ENCODE data around the gene VPS39.
A peak's percentile ranks its signal among the peaks of the same experiment; 100 is the strongest.

The VPS39 gene

DNA sequence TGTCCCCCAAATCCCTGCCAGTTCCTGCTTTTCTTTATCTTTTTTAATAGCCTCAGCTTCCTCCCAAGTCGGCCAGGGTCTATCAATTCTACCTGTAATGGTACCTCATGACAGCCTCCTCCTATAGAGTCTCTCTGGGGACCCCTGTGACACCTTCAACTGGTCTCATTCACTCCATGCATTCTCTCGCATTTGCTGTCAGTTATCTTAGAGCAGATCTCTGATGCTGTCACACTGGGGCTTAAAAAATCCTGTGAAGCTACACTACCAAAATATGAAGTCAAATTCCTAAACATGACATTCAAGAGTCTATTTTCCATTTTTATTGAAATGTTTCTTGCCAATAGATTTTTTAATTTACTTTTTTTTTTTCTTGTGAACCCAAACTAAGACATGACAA, 5.5 kb downstream of the VPS39 start:
- DNase-seq: no peak
- intact Hi-C loops (cut with DNase I): no loop called here

DNA sequence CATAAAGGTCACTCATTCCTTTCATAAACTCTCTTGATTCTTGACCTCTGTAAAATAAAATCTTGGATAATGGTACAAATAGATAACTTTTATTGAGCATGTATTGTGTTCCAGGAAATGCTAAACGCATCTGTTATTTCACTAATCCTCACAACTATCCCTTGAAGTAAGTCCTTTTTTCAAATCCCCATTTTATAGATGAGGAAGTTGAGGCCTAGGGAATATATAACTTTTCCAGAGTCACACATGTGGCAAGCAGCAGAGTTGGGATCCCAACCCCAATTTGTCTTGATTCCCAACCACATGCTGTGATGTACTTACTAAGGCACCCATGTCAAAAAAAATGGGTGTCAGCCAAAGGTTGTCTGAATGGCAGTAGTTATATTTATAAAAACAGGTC, 6.3 kb downstream of the VPS39 start:
- DNase-seq: no peak
- intact Hi-C loops (cut with DNase I): no loop called here

DNA sequence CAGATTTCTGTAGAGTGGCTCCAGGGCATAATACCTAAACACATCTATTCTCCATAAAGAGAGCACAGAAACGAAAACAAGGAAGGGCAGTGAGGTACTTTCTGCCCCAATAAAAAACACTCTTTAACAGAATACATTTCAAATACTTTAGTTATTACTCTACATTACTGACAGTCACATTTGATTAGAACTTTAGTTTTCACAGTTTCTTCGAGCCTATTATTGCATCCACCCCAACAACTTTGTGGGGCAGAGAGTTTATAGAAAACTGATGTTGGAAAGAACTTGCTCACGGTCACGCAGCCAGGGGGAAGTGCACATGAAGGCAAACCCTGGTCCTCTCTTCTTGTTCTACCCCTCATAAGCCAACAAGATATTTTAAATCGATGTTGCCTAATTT, 9.0 kb downstream of the VPS39 start:
- DNase-seq: no peak
- intact Hi-C loops (cut with DNase I): no loop called here

DNA sequence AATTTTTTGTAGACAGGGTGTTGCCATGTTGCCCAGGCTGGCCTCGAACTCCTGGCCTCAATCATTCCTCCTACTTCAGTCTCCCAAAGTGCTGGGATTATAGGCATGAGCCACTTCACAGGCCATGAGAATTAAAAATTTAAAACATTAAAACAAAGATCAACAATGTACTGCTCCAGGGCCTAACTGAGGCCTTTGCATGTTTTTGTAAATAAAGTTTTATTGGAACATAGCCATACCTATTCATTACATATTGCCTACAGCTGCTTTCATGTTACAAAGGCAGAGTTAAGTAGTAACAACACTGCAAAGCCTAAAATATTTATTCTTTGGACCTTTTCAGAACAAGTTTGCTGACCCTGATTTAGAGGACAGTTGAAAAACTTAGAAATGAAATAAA, 9.6 kb downstream of the VPS39 start:
- no peak for DNase-seq
- intact Hi-C loops (cut with DNase I): no loop called here

DNA sequence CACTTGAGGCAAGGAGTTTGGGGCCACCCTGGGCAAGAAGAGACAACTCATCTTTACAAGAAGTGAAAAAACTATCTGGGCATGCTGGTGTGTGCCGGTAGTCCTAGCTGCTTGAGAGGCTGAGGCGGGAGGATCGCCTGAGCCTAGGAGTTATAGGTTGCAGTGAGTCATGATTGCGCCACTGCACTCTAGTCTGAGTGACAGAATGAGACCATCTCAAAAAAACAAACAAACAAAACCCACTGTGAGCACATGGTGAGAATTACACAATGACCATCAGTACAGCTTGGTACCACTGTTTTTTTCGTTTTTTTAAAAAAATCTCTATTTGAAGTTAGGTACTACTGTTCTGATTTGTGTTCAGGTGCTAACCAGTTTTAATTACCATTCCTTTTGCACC, 13.6 kb downstream of the VPS39 start:
- no peak for DNase-seq
- intact Hi-C loops (cut with DNase I): no loop called here

DNA sequence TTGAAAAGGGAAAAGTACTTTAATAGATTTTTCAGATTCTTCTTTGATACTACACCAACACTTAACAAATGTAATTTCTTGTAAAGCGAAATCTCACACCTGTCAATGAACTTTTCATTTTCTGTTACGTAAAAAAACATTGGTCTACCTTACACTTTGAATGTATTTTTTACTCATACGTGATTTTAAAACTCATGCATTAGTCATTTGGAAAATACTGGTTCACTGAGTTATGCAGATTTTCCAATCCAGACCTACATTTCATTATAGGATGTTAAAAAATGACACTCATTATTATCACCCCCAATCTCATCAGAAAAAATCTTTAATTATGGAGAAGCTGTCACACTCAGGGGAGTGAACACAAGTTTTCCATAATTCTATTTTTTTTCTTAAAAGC, 14.7 kb downstream of the VPS39 start:
- DNase-seq: no peak
- intact Hi-C loops (cut with DNase I): no loop called here

DNA sequence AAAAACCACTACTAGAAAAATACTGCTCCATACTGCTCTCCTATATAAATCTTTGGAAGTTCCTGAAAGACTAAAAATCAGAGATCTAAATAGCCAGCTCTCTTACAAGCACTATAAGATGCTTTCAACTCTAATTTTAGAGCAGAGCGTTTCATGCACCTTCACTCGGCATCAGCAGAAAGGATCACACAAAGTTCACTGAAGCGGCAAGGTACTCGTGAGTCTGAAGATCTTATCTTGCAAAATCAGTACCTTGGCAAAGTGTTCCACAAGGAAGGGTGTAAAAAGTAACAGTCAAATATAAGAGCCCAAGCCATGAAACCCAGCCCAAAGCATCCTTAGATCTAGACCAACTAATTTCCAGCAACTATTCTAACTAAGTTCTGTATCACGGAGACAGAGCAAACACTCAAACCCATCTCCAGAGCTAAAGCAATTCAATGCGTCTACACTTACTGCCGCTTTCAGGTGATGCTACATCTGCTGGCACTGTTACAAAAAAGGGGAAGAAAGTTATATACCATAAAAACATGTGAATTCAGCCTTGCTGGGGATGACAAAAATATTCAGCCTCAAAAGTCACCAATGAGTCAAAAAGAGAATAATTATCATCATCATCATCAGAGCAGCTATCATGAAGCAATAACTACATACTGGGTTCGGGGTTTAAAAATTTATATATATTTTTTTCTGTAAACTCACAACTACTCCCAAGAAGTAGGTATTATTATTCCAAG, 16.3 kb downstream of the VPS39 start:
- intact Hi-C loops (cut with DNase I): no loop called here
- no peak for DNase-seq

DNA sequence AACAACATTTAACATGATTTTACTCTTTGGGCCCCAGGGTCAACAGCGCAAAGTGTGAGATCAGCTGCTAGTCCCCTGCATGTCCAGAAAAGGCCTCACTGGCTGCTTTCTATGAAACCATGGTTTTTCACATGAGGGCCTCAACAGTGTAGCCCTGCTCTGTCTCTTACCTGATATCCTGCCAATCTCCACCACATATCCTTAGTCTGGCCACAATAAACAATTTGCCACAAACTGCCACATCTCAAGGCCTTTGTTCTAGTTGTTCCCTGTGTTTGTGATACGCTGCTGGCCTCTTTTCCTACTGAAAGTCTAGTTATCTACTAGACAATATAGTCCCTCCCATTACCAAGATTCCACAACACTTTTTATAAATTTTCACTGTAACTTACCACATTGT, 17.7 kb downstream of the VPS39 start:
- intact Hi-C loops (cut with DNase I): no loop called here
- DNase-seq: no peak

DNA sequence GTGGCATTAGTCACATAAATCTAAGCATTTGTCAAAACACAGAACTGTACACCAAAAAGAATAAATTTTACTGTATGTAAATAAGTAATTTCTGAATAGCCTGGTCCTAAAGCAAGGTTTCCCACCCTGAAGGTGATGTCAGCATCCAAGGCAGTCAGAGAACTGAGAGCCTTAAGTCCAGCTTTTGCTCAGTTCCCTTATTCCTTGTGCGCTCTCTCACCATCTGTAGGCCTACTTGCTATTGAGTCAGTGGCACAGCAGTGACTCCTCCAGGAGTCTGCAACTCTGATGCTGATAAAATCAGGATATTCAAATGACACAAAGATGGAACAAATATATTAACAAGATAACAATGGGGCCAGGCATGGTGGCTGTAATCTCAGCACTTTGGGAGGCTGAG, 22.3 kb downstream of the VPS39 start:
- intact Hi-C loops (cut with DNase I): no loop called here
- DNase-seq: no peak

DNA sequence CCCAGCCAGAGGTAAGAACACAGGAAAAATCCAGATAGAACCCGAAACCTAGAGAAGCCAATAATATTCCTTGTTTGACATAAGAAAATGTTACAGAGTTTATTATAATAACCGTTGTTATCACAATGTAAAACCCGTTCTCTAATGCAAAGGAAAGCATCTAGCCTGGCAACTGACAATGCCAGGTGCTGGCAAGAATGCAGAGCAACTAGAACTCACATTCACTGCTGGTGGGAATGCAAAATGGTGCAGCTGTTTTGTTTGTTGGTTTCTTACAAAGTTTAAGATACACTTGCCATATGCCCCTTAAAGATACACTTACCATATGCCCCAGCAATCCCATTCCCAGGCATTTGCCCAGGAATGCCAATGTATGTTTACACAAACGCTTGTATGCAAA, 23.4 kb downstream of the VPS39 start:
- no peak for DNase-seq
- intact Hi-C loops (cut with DNase I): no loop called here

DNA sequence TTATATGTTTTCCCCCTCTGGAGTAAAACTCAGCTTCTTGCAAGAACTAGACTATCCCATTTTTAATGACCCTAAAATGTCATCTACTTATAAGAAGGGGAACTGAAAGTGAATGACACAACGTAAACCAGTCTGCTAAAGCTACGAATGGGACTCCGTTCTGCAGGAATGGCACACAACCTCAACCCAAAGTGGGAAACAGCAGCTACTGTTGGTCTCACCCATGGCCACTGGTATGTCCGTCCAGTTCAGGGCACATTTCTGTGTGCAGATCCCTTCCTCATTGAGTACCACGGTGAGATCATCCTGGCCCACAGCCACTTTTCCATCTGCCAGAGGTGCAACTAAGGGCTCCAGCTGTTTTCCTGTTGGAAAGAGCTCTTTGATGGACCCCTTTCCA, 23.8 kb downstream of the VPS39 start:
- peak in 7 of 42 donors; percentile 9 to 54 (median 20) for DNase-seq

DNA sequence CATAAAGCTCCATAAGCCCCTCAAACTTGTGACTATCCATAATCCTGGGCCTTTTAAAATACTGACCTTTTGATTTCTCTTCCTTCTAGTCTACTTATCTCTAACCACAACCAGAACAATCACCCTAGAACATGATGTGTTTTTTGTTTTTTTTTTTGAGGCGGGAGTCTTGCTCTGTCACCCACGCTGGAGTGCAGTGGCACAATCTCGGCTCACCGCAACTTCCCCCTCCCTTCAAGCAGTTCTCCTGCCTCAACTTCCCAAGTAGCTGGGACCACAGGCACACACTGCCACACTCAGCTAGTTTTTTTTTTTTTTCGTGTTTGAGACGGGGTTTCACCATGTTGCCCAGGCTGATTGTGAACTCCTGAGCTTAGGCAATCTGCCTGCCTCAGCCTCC, 25.1 kb downstream of the VPS39 start:
- intact Hi-C loops (cut with DNase I): no loop called here
- peak in 3 of 42 donors; percentile 20 to 50 (median 47) for DNase-seq

More for the DNA sequence above, 23.8 kb downstream of the VPS39 start:
- intact Hi-C loops (cut with DNase I): no loop called here

DNA sequence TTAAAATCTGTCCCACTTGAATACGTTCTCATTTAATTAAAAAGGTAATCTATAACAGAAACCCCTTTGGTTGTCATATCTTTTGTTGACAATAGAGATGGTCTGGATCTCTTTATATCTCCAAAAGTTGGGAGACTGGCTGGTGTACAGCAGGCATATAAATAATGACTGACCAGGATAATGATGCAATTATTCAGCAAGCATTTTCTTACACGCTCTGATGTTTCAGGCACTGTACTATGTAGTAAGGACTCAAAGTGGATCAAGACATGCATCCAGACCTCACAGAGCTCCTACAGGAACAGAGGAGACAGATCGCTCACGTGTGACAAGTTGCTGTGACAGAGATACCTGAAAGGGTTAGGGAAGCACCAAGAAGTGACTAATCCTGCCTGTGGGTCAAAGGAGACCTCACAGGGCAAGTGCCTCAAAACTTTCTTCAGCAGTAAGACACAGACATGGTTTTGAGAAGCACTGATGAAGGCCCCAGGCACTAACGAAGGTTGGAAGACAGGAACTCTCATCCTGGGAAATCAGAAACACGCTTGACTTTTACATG, 25.7 kb downstream of the VPS39 start:
- DNase-seq: no peak
- intact Hi-C loops (cut with DNase I): no loop called here

DNA sequence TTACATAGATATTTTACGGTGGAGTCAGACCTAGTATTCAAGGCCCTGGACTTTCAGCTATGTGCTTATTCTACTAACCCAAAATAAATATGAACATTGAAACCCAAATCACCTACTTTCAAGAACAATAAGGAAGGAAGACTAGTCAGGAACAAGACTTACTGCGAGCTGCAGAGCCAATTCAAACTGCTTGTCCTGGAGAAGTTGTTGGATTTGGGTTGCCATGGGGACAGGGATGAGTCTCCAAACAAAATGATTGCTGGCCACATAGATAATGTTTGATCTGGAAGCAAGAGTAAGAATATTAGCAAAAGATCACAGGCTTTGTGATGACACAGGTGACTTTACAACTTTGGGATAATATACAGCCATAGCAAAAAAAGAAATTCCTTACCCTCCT, 30.0 kb downstream of the VPS39 start:
- no peak for DNase-seq
- intact Hi-C loops (cut with DNase I): no loop called here

DNA sequence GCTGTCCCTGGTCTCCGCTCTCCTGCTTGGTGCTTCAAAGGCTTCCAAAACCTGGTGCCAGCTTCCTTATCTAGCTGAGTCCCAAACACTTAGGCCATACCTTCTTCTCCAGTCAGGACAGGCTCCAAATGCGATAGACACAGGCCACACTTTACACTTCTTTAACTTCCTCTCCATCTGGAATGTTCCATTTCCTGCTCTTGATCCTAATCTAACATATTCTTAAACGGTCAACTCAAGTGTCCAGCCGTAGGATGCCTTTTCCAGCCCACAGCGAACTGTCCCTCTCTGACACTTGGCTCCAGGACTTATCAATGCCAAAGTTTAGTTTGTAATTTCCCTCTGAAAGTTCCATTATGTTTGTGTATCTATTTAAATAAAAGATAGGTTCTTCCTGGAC, 32.4 kb downstream of the VPS39 start:
- no peak for DNase-seq
- intact Hi-C loops (cut with DNase I): no loop called here

DNA sequence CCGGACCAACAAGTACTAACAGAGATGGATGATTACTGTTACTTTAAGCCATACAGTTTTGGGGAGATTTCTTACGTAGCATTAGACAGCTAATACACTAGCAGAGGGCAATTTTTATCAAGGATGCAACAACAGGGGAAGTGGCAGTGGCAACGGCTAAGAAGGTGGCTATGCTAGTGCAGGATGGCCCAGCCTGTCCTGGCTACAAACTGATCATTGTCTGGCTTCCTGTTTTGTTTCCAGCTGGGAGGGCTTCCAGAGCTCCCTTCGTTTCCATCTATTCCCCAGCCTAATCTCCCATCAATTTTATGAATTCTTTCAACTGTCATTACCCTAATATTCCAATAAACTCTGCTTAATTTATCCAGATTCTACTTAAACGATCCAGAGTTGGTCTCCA, 35.6 kb downstream of the VPS39 start:
- intact Hi-C loops (cut with DNase I): no loop called here
- no peak for DNase-seq

DNA sequence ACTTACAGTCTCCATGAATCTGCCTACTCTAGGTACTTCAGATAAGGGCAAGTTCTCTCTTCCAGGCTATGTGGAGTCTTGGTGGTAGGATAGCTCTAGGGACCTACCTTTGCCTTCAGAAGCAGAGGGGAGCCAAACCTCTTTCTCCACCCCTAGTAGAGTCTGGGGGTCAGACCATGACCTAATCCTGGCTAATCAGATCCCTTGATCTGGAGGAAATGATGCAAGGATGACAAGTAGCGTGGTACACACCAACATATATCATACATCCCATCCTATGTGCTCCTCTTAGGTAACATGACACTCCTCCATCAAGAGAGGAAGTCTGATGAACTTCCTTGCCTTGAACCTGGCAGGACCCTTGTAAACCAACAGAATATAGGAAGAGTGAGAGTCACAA, 36.3 kb downstream of the VPS39 start:
- no peak for DNase-seq
- intact Hi-C loops (cut with DNase I): no loop called here

DNA sequence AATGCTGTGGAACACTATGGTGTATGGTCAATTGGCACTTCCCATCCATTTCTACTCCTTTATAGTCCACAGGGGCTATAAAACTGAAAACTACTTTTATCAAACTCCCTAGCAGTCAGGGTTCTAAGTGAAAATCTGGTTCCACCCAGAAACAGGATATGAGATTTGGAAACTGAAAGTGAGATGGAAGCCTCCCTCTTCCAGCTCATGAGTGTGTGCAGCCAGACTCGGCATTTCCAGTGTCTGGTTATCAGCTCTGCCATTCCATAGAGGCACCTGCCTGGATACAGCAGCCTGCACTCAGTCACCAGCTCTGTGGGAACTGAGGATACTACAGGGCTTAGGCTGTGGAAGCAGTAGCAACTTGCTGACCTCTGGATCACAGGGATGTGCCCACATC, 37.0 kb downstream of the VPS39 start:
- intact Hi-C loops (cut with DNase I): no loop called here

DNA sequence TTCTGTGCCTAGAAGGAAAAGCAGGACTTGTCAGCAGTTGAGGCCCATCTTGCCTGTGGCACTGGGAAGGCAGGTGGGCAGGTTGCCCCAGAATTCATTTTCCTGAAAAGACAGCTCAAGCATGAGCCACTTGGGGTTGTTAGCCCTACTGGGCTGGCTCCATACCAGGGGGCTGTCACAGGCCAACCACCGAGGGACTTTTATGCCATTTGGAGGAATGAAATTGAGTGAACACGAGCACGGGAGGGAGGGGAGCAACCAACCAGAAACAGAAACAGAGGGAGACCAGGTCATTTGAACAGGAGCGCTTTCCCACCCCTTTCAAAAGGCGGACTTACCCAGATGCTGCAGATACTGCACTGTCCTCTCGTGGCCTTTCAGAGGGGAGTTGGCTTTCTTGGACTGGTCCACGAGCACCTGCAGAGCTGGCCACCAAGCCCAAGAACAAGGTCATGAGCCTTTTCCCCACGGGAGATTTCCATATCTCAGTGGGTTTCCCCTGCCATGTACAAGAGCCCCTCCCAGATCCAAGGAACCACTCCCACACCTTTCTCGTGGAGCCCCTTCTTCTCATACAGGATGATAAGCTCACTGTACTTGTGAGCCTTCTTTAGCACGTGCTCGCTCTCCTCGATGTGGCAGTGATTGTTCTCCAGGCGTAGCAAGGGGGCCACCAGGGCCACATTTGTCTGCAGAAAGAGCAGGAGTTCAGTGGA, 41.7 kb downstream of the VPS39 start:
- DNase-seq: peak in 1 of 42 donors; percentile 24
- intact Hi-C loops (cut with DNase I): no loop called here

More for the DNA sequence above, 37.0 kb downstream of the VPS39 start:
- DNase-seq: peak in 1 of 42 donors; percentile 21

DNA sequence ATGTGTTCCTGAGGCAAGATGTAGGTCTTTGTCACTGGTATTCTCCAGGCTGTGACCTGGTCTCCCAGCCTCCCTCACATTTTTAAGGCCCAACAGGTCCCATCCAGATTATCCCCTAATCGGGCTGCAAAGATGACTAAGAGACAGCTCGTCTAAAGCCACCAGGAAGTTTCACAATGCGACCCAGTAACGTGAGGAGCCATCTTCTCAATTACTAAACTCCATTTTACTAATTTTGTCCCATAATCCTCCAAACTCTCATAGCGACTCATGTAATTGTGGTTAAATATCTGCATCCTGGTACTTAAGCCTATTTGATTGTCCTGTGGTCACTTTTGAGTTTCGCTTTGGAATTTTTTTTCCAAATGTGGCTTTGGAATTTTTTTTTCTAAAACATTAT, 43.0 kb downstream of the VPS39 start:
- intact Hi-C loops (cut with DNase I): no loop called here
- no peak for DNase-seq
